Neural progenitor cell (in vitro differentiated cells): ENCODE results near the gene MAP3K9.

Experiments
- EZH2phosphoT487 ChIP-seq: fragments of 200-600 bp; sonication (generic); IDR thresholded peaks from 2 replicates; pipeline ENCODE4 v1.6.1; 2017; ENCODE audit warnings: antibody characterized with exemption
- TF ChIP-seq, protein P1 (sequence below): fragments of 200-600 bp; sonication (generic); IDR thresholded peaks from 2 replicates; pipeline ENCODE4 v1.5.1; 2017; ENCODE audit warnings: antibody characterized with exemption, mild to moderate bottlenecking

DNA sequence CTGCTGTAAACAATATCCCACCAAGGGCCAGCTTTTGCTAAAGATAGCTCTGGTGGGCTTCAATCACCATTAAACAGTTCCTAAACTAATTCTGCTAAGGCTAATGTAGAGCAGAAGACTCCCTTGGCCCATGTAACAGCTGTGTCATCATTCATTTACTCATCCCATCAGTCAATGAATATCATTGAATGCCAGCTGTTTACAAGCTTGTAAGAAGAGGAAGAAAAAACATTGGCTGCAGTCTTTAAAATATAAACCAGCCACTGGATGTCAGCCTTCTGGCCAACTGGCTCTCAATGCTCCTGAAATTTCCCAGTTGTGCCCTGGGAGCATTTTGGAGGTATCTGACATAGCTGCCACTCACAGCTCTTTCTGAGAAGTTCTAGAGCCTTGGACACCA is 18.0 kb upstream of the MAP3K9 start:
- TF ChIP-seq, protein P1, sequence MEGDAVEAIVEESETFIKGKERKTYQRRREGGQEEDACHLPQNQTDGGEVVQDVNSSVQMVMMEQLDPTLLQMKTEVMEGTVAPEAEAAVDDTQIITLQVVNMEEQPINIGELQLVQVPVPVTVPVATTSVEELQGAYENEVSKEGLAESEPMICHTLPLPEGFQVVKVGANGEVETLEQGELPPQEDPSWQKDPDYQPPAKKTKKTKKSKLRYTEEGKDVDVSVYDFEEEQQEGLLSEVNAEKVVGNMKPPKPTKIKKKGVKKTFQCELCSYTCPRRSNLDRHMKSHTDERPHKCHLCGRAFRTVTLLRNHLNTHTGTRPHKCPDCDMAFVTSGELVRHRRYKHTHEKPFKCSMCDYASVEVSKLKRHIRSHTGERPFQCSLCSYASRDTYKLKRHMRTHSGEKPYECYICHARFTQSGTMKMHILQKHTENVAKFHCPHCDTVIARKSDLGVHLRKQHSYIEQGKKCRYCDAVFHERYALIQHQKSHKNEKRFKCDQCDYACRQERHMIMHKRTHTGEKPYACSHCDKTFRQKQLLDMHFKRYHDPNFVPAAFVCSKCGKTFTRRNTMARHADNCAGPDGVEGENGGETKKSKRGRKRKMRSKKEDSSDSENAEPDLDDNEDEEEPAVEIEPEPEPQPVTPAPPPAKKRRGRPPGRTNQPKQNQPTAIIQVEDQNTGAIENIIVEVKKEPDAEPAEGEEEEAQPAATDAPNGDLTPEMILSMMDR = no peak
- TF ChIP-seq EZH2phosphoT487 = no peak
